ENCODE measurements around the gene STPG1.

- TF ChIP-seq CTCF (IDR thresholded peaks at IDR 0.05), result no peak
- TF ChIP-seq POLR2AphosphoS5 (IDR thresholded peaks at IDR 0.05), result no peak
- TF ChIP-seq POLR2A (IDR thresholded peaks at IDR 0.05), result no peak
These were observed 1.6 kb downstream of the STPG1 start for GRCh38 chr1:24411963-24412362.
